ENCODE results near the gene CLIP1.

GRCh38 chr12:122452701-122453285, 30.3 kb upstream of the CLIP1 start:
- TF ChIP-seq CTCF (optimal IDR thresholded peaks at IDR 0.05 in 1 of 3, IDR thresholded peaks at IDR 0.05 in 1 of 3, conservative IDR thresholded peaks at IDR 0.05 in 1 of 3; ENCODE audit: extremely low read depth in 1 of 3, insufficient read depth in 2 of 3, low read length in 3 of 3) (no peak), EZH2 (IDR thresholded peaks at IDR 0.05; ENCODE audit: low read length) (no peak)
